ENCODE data around the gene SZT2.

The SZT2 gene

DNA sequence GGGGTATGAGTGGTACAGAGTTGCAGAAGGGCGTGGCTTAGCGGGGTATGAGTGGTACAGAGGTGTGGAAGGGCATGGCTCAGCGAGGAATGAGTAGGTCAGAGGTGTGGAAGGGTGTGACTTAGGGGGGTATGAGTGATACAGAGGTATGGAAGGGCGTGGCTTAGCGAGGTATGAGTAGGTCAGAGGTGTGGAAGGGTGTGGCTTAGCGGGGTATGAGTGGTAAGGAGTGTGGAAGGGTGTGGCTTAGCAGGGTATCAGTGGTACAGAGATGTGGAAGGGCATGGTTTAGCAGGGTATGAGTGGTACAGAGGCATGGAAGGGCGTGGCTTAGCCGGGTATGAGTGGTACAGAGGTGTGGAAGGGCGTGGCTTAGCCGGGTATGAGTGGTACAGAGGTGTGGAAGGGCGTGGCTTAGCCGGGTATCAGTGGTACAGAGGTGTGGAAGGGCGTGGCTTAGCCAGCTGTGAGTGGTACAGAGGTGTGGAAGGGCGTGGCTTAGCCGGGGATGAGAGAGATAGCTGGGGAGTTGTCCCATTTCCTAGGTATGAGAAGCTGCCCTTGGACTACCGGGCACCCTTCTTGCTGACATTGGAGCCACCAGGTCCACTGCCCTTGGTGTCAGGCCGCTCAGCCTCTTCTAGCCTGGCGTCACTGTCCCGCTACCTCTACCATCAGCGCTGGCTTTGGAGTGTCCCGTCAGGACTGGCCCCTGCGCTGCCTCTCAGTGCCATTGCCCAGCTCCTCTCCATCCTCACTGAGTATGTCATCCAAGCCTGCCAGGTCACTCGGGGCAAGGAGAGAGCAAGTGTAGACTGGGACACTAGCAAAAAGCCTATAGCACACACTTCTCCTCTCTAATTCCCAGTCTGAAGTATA is 34.2 kb downstream of the SZT2 start:
- no peak for DNase-seq (ENCODE audit: low spot score)

DNA sequence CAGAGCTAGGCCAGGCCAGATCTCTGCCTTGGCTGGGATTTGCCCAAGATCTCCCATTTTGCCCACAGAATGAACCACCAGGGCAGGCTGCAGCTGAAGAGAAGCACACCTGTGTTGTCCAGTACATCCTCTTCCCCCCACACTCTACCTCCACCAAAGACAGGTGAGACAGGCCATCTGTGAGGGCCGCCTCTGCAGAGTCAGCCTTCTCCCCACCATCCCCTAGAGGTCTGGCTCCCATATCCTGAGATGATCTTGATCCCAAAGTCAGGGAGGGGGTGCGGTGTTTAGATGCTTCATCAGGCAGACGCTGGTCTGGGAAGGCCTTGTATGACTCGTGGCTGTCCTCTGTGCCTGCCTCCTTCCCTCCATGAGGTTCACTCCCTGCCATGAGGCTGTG is 35.3 kb downstream of the SZT2 start:
- no peak for DNase-seq (ENCODE audit: low spot score)

DNA sequence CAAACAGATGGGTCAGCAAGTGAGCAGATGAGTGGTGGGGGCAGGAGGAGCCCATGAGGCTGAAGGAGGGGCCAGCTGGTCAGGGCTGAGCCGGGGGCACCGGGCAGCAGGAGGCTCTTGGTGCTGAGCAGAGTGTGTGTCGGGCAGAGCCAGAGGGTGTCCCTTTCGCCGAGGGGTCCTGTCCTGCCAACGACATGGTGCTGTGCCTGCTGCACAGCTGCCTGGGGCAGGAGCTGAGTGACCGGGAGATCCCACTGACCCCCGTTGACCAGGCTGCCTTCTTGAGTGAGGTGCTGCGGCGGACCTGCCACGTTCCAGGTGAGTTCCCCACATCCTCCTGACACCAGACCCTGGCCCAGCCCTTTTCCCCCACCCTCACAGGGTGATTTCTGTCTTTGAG is 36.5 kb downstream of the SZT2 start:
- no peak for DNase-seq (ENCODE audit: low spot score)

DNA sequence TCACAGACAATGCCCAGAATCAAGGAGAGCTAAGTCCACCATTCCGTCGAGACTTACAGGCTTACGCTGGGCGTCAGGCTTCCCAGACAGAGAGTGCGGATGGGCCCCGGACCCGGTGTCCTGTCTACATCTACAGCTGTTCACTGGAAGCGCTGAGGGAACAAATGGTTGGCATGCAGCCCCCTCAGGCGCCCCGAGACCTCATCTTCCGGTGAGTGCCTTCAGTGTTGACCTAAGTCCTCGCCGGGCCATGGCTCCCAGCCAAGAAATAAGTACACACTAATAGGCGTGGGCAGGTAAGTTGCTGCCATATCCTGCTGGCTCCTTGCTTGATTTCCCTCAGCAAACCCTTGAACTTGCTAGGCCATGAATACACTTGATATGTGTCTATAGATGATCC is 37.8 kb downstream of the SZT2 start:
- DNase-seq (ENCODE audit: low spot score), result no peak

DNA sequence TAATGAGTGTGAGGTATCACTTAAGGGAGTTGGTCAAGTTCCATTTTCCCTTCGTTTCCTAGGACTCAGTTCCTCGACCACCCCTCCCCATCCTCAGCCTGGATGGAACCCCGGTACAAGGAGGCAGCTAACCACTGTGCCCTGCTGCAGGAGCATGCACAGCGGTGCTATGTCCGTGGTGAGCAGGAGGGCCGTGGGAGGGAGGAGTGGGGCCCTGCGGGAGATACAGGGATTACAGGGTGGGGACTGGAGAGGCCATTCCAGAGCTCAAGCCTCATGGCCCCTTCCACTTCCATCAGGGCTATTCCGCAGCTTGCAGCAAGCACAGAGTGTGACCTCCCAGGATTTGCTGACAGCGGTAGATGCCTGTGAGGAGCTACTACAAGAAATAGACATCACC is 38.2 kb downstream of the SZT2 start:
- no peak for DNase-seq (ENCODE audit: low spot score)

DNA sequence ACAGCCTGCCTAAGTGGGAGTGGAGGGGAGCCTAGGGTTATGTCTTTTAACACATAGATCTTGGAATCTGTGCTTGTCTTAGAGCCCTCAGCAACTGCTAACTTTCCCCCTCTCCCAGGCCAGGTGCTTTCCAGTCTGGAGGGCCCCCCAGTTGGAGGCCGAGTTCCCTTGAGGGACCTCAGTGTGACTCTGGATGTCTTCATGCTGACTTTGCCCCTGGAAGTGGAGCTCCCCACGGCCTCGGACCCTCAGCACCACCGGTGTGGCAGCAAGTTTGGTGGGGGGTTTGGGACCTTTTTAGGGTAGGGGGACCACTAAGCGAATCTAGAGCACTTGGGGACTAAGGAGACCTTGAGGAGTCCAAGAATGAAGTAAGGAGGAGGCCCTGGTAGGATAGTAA is 41.1 kb downstream of the SZT2 start:
- no peak for DNase-seq (ENCODE audit: low spot score)

DNA sequence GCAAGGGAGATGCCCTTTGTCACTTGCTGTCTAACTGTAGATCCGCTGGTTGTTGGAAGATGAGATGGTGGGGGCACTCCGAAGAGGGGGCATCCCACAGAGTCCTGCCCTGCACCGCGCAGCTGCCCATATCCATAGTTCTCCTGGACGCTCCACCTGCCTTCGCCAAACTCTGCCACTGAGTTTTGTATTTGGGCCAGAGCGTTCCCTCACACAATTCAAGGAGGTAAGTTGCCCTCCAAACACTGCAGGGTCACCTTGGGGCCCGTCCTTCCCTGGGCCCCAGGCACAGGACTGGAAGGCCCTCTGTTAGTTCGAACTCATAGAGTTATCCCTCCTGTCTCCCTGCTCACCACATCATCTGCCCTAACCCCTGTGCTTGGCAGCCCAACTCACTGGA is 42.0 kb downstream of the SZT2 start:
- DNase-seq (ENCODE audit: low spot score), result no peak

DNA sequence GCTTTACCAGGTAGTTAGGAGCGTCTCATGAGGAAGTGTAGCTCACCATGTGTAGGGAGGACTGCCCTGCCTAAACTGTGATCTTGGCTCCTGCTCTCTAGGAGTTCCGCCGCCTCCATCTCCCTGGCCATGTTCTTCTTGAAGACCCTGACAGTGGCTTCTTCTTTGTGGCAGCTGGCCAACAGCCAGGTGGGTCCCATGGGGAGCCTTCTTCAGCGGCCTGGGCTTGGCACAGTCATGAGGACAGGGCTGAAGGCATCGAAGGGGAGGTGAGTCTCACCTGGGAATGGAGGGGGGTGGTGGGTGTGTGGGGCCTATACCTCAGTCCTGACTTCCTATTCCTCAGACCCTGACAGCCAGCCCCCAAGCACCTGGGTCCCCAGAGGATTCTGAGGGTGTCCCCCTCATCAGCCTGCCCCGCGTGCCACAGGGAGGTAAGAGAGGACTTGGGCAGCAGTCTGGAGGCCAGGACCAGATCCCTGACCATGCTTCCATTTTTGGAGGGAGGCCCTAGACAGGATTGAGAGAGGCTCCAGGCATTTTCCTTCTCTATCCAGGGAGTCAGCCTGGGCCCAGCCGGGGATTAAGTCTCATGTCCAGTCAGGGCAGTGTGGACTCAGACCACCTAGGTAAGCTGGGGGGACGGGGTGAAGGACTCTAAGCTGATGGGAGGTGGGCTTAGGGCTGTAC is 42.6 kb downstream of the SZT2 start:
- no peak for DNase-seq (ENCODE audit: low spot score)

DNA sequence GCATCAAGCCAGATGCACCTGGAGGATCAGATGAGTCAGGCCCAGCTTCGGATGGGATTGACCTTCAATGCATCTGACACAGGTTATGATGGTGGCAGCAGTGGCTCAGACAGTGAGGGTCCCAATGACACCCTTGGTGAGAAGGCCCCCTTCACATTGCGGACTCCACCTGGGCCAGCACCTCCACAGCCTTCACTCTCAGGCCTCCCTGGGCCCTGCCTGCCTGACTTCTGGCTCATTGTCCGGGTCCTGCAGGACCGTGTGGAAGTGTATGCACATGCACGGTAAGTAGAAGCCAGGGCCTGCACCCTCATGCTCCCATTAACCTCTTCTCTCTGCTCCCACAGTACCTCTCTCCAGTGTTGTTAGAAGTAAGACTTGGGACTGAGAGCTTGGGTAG is 43.2 kb downstream of the SZT2 start:
- DNase-seq (ENCODE audit: low spot score), result no peak

DNA sequence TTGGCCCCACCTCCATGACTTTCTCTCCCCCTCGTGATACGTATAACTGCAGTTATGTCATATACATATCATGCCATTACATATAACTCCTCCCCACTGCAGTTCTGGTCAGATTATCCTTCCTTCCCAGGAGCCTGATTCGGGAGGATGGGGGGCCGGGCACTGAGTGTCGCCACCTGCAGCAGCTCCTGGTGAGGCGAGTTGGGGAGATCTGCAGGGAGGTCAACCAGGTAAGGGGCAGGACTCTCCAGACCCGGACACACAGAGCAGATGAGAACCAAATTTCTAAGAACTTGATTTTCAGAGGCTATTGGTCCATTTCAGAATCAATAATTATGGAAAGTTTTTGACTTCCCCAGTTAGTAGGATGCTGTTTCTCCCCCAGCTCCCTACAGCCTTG is 44.6 kb downstream of the SZT2 start:
- no peak for DNase-seq (ENCODE audit: low spot score)

DNA sequence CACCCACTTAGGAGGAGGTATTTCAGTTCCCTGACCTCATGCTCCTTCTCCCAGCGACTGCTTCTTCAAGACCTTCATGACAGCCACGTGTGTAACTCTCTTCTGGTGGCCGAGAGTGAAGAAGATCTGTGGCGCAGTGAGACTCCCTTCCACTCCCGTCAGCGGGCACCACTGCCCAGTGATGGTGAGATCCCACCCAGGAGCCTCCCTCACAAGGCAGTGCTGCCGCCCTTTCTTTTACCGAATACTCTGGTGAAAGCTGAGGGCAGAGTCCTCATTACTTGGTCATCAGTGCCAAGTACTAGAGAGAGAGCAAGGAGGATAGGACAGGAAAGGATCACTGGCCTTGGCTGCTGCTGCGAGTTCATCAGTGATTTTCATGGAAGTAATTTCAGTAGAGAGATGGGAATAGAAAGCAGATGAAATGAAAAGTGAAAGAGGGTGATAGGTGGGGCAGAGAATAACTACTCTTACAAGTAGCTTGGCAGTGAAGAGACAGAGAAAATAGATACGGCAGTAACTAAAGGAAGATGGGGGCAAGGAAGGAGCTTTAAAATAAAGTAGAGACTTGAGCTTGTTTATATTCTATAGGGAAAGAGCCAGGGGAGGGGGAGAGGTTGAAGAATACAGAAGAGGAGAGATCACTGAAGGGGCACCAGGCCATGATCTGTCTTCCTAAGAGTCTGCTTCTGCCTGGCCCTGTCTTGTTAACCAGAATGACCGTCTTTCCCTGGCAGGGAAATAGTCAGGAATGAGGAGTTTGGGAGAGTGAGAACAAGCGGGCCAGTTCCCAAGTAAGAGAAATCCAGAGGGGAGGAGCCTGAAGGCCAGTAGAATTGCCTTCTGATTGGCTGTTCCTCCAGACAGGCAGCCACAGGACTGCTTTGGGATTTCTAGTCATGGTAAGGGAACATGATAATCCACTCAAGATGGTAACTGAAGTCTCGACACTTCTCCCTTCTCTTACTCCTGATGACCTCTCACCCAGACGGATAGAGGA is 45.7 kb downstream of the SZT2 start:
- no peak for DNase-seq (ENCODE audit: low spot score)

DNA sequence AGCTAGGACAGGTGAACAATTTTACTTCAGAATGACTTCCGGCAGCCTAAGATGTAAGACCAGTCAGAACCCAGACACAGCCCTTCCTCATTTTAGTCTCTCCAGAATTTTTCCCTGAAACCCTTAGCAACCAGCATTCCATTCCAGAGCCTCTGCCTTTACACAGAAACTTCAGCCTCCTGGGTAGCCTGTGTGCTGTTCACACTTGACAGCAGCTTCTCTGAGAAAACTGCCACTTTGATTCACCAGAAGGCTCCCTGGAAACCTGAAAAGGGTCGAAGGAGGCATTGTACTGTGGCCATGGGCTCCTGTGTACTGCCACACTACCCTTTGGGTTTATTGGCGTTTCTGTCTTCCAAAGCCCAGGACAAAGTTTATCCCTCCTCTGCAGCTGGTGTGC is 46.7 kb downstream of the SZT2 start:
- no peak for DNase-seq (ENCODE audit: low spot score)

DNA sequence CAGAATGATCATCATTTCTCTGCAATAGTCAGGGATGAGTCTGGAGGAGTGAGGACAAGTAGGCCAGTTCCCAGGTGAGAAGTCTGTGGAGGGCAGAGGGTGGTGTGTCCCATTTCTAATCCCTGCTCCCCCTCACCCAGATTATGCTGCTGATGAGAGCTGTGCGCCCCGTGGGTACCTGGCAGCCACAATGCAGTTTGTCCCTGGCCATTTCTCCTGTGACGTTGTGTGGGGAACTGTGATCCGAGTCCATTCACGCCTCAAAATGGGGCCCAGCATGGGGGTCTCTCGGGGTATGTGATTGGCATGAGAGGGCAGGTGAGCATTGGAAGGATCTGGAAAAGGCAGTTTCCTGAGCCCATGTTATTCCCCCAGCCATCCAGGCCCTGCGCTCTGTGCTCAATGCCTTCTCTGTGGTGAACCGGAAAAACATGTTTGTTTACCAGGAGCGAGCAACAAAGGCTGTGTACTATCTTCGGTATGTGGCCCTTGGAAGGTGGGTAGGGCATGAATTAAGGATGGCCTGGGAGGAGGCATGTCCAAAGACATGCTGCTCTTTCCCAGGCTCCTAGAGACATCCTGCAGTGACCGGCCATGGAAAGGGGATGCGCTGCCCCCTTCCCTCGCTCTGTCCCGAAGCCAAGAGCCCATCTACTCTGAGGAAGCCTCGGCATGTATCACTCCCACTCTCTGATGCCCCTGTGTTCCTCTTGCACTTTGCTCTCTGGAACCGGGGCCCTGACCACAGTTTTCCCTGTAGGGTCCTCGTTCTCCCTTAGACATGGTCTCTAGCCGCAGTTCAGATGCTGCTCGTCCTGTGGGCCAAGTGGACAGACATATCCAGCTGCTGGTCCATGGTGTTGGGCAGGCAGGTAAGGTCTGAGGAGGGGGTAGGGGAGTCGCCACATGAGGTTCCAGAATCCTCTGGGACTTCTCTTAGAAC is 47.6 kb downstream of the SZT2 start:
- DNase-seq (ENCODE audit: low spot score), result no peak

DNA sequence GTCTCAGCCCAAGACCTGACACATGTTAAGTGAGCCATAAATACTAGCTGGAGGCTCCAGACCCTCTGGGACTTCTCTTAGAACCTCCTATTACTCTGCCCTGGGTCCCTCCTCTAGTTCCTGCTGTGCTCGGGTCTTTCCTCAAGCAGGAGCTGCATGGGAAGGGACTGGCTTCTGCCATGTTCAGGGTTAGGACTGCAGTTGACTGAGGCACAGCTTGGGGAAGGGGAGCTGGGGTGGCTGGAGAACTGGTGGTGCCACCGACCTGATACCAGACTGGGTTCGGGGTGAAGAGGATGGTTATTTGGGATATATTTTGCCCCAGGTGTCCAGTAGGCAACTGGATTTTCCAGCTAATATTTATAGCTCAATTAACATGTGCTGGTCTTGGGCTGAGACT is 48.3 kb downstream of the SZT2 start:
- DNase-seq (ENCODE audit: low spot score), result no peak

DNA sequence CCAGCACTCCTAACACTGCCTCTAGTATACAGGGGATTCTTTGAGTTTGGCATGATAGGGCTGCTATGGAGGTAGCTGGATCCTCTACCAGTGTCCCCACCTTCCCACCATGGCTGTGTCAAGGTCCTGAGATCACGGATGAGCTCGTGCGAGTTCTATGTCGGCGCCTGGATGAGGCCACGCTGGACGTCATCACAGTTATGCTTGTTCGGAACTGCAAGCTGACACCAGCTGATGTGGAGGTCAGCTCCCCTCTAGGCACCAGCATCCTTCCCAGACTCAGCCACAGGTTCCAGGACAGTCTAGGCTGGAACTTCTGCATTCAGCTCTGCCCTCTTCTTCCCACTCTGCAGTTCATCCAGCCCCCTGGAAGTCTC is 48.9 kb downstream of the SZT2 start:
- DNase-seq (ENCODE audit: low spot score), result no peak

DNA sequence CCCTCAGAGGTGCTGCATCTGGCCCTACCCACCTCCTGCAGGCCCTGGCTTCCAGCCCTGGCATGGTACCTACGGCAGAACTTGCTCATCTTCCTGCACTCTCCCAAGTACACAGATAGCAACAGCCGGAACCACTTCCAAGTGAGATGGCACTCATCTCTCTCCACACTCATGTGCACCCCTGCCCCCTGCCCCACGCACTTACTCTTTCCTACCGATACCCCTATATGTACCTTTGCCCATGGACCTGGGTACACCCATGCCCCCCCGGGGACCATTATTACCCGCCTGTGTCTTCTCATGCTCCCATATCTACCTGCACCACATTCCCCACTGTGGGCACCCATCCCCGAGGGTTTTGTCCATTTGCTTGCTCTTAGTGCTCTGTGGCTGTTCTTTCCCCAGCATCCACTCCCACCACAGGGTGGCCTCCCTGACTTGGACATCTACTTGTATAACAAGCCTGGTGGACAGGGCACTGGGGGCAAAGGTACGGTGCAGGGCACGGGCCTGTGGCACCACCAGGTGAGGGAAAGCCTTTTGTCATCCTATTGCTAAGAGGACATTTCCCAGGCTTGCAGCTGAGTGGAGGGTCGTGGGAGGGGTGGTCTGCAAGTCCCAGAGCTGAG is 49.4 kb downstream of the SZT2 start:
- no peak for DNase-seq (ENCODE audit: low spot score)

DNA sequence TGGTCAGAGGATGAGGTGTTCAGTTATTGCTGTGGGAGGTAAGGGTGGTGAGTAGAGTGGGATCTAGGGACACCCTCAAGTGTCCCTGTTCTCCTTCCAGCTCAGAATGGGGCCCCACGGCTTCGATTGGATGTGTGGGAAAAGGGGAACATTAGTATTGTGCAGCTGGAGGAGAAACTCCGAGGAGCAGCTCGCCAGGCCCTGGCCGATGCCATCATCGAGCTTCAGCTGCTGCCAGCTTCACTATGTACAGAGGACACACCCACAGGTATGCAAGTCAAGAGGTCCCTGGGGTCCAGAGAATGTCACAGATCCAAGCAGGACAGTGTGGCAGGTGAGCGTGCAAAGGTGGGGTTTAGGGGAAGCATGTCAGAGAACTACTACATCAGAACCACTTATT is 50.1 kb downstream of the SZT2 start:
- DNase-seq (ENCODE audit: low spot score), result no peak

DNA sequence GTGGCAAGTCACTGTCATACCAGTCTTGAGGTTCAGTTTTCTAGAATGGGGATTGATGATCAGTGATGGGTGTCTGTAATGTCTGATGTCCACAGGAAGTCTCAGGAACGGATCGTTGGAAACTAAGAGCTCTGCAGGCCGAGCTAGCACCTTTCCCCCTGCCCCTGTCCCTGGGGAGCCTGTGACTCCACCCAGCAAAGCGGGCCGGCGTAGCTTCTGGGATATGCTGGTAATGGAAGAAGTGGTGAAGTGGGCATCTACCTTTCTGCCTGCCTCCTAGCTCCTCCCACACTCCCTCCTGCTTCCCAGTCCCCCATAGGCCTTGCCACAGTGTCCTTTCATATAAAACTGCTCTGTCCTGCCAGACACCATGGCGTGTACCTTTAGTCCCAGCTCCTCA is 50.7 kb downstream of the SZT2 start:
- DNase-seq (ENCODE audit: low spot score), result no peak

DNA sequence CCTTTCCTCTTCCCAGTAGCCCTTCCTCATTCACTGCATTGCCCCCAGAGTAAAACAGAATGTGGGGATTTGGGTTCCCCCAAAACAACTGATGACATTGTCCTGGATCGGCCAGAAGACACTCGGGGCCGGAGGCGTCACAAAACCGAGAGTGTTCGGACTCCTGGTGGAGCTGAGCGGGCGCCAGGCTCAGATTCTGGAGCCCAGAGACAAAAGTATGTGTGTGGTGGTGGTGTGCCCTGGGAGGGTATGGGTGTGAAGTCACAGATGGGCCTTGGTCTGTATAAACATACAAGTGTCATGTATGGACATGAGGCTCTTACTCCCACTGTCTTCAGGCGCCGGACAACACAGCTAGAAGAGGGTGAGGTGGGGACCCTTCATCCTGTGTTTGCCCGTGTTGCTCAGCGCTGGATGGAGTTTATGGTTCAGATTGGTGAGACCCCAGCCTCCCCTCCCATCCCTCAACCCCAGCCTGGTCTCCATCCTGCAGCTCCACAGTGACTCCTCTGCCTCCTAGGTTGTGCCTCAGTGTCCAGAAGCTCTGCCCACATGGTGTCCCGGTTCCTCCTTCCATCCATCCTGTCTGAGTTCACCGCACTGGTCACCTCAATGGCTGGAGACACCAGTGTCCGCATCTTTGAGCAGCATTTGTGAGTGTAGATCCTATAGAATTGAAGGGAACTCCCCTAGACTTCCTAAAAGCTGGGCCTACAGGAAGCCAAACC is 51.6 kb downstream of the SZT2 start:
- no peak for DNase-seq (ENCODE audit: low spot score)

Measured in COLO829 (cell line).